ENCODE data around the gene TARP.

The TARP gene

GRCh38 chr7:38273286-38273995, at the start of gene TARP:
TARP (minus strand) TSS chr7:38273636.
- in situ Hi-C loops (cut with HindIII; ENCODE audit: low sequenced_read_pairs), result no loop called here

- in situ Hi-C loops (cut with HindIII; ENCODE audit: low sequenced_read_pairs), result no loop called here
These were observed 49.7 kb upstream of the TARP start for GRCh38 chr7:38323156-38323555.

- in situ Hi-C loops (cut with HindIII; ENCODE audit: low sequenced_read_pairs), result no loop called here
These were observed 49.0 kb upstream of the TARP start for GRCh38 chr7:38322461-38322860.

DNA sequence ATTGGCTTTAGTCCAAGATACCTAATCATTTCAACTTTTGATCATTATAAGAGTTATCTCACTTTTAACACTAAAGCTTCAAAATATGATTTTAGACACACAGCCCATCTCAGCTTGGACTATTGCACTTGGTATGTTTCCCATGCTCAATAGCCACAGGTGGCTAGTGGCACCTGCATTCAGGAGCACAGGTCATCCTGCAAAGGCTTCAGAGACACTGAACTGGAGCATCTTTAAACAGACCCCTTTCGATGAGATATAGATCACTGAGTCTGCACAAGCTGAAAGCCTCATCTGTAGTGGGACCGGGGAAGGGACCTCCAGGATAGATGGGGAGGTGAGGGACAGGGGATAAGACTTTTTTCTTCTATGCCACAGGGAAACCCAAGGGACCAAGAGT, 48.5 kb upstream of the TARP start:
- in situ Hi-C loops (cut with HindIII; ENCODE audit: low sequenced_read_pairs), result no loop called here

DNA sequence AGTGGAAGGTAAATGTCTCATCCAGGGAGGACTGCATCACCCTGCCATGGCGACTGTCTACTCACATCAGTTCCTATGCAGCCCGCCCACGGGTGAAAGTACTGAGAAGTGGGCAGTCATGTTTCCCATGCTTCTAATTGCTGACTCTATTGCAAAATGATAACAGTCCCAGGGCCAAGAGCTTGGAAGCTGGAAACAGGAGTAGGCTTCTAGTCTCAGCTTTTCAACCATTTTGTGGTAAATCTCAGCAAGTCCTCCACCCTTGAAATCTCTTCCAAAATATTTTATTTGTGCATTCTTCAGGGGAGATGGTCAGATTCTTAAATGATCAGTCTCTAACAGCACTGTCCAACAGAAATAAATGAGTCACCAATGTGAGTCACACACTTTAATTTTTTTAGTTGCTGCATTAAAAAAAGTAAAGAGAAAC, 48.1 kb upstream of the TARP start:
- in situ Hi-C loops (cut with HindIII; ENCODE audit: low sequenced_read_pairs), result no loop called here

DNA sequence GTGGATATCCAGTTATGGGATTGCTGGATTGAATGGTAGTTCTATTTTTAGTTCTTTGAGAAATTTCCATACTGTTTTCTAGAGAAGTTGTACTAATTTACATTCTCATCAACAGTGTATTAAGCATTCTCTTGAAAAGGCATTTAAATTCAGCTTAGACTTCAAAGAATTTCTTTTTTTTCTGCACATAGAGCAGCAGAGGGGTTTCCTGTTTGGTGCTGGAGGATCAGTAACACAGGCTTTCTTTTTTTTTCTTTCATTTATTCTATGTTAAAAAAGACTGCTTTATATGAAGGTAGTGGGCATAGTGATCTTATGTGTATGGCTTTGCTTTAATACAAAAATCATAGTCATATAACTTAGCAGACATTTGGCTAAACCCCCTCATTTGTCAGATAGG, 47.6 kb upstream of the TARP start:
- in situ Hi-C loops (cut with HindIII; ENCODE audit: low sequenced_read_pairs), result no loop called here

DNA sequence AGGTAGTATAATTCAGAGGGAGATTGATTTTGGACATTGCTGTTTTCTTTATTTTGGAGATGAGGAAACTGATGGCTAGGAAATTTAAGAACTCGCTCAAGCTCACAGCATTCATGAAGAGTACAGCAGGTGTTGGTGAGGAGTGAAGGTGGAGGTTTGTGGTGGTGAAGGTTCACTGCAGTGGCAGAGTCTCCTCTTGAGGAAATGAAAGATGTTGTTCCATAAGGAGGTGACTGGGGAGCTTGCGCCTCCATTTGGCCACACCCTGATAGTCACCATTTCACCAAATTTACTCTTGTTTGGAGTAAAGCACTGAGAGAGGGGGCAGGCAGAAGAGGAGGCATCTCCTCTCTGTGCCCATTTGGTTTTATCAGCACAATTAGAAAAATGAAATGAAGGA, 46.4 kb upstream of the TARP start:
- in situ Hi-C loops (cut with HindIII; ENCODE audit: low sequenced_read_pairs), result no loop called here

- in situ Hi-C loops (cut with HindIII; ENCODE audit: low sequenced_read_pairs), result no loop called here
These were observed 45.5 kb upstream of the TARP start for GRCh38 chr7:38318803-38319416.

GRCh38 chr7:38318241-38318640, 44.8 kb upstream of the TARP start:
- in situ Hi-C loops (cut with HindIII; ENCODE audit: low sequenced_read_pairs), result no loop called here

DNA sequence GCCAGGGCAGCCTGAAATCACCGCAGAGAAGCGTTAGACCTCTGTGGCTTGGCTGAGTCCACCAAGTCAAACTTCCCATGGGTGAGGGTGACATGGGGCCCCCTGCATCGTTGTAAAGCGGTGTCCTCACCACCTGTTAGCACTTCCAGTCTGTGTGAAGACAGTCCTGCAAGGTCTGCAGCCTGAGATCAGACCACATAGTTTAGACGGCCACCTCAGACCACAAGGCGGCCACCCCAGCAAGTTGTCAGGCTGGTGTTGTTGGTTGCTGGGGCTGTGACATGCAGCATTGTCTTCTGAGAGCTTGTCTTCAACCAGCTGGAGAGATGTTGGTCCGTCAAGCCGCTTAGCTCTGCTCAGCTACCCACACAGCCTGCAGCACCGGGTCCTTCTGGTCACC, 44.1 kb upstream of the TARP start:
- in situ Hi-C loops (cut with HindIII; ENCODE audit: low sequenced_read_pairs), result no loop called here

DNA sequence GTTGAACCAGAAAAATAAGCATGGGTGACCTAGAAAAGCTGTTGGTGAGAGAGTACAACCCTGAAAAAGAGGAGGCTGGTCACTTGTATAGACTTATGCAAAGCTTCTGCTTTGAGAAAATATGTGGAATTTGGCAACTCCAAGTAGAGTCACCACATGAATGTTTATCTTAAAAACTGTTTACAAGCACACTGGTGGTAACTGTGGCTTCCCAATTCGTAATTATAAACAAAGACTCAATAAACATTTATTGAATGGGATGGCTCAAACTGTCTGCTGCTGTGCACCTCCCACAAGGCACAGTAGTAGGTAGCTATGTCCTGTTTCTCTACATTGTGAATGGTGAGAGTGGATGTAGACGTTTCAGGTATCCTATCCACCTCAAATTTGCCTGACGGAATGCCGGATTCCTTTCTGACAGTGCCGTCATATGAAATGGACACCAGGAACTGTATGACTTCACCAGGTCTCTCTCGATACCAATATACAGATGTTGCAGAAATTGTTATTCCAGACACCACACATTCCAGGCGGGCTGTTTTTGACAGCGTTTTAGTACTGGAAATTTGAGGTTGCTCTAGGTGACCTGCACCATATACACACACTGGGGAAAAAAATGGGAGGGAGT, 43.4 kb upstream of the TARP start:
- in situ Hi-C loops (cut with HindIII; ENCODE audit: low sequenced_read_pairs), result no loop called here

DNA sequence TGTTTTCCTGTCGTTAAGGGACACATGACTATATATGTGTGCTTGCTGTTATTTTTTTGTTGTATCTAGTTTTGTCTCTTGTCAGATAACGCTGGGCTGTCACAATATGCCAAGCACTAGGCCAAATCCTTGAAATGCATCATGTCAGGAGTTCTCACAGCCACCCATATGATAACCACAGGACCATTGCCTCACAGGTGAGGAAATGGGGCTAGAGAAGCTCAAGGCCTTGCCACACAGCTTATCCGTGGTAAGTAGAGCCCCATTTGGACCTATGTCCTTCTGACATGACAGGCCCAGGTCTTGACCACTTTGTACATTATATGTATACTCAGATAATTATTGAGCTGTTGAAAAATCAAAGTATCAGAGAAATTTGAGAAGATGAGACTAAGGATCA, 42.0 kb upstream of the TARP start:
- in situ Hi-C loops (cut with HindIII; ENCODE audit: low sequenced_read_pairs), result no loop called here

- in situ Hi-C loops (cut with HindIII; ENCODE audit: low sequenced_read_pairs), result no loop called here
These were observed 39.4 kb upstream of the TARP start for GRCh38 chr7:38312821-38313220.

DNA sequence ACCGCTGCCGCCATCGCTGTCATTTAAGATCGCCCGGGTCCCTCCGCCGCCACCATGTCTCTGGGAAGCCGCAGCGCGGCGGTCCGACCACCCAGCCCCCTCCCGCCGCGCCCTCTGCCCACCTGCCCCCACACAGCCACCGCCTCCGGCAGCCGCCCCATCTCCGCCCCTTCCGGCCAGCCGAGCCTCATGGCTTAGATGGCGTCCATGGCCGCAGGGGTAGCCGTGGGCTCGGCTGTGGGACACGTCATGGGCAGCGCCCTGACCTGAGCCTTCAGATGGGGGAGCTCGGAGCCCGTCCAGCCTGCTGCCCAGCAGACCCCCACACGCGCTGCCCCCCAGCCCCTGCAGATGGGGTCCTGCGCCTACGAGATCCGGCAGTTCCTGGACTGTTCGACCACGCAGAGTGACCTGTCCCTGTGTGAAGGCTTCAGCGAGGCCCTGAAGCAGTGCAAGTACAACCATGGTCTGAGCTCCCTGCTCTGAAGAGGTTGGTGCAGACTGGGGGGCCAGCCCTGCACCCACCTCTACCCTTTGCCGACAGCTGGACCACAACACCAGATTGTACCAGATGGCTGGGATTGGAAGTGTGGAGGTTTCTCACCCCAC, 38.0 kb upstream of the TARP start:
- in situ Hi-C loops (cut with HindIII; ENCODE audit: low sequenced_read_pairs), result no loop called here

DNA sequence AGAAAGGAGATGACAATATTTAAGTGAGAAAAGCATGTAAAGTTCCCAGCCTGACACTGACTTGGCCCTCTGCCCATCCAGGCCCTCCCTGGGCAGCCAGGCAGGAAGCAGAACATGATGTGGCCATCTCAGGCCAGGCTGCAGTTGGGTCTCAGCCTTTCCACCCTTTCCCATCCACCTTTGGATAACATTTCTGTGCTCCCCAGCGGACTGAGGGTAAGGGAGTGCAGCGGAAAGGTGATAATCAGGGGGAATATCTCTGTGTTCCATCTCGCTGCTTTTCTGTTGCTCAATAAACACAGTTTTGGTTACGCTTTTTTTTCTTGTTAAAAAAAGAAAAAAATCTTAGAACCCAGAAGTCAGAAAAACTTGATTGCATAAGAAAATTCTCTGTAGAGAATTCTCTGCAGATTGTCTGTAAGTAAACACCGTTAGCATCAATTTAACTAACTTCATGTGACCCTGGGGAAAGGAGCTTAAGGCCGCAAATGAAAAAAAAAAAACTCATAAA, 37.2 kb upstream of the TARP start:
- in situ Hi-C loops (cut with HindIII; ENCODE audit: low sequenced_read_pairs), result no loop called here

GRCh38 chr7:38309555-38309954, 36.1 kb upstream of the TARP start:
- in situ Hi-C loops (cut with HindIII; ENCODE audit: low sequenced_read_pairs), result no loop called here

GRCh38 chr7:38308140-38308539, 34.7 kb upstream of the TARP start:
- in situ Hi-C loops (cut with HindIII; ENCODE audit: low sequenced_read_pairs), result no loop called here

DNA sequence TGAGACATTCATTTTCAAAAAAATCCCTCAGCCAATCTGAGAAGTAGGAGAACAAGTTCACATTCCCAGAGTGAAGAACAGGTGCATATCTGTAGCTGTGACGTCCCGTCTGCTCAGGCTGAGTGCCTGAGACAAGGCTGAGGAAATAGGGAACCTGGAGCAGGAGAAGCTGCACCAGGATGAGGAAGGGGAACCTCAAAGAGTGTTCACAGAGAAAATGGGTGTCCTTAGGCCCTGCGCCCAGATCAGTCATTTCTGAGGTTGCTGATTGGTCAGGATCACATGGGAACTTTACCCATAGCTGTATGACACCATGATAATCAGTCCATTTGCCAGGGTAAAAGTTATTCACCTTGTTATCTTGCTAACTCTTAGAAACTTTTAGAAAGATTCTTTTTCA, 34.2 kb upstream of the TARP start:
- in situ Hi-C loops (cut with HindIII; ENCODE audit: low sequenced_read_pairs), result no loop called here

DNA sequence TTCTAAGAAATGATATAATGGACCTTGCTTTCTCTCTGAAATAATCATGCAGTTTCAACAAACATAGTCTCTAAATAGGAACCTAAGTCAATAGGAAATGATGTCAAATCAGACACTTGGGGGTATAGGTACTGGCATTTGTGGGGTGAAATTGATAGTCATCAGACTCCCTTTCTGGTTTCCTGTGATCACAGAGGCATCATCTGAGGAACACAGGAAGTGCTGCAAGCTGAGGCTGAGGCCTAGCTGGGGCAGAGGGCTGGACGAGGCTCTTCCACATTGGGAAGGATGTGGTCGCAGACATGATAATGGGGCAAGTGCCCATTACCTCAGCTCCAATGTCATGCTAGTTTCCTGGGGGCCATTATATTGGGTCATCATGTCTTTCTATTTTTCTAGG, 33.5 kb upstream of the TARP start:
- in situ Hi-C loops (cut with HindIII; ENCODE audit: low sequenced_read_pairs), result no loop called here

DNA sequence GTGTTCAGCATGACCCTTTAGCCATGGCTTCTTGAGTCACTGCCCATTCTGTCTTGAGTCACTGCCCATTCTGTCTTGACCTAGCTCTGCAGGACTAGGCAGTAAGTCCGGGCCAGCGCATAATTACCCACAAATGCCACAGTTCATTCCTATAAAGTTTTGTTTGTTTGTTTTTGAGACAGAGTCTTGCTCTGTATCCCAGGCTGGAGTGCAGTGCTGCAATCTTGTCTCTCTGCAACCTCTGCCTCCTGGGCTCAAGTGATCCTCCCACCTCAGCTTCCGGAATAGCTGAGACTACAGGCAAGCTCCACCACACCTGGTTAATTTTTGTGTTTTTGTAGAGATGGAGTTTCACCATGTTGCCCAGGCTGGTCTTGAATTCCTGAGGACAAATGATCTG, 32.7 kb upstream of the TARP start:
- in situ Hi-C loops (cut with HindIII; ENCODE audit: low sequenced_read_pairs), result no loop called here

DNA sequence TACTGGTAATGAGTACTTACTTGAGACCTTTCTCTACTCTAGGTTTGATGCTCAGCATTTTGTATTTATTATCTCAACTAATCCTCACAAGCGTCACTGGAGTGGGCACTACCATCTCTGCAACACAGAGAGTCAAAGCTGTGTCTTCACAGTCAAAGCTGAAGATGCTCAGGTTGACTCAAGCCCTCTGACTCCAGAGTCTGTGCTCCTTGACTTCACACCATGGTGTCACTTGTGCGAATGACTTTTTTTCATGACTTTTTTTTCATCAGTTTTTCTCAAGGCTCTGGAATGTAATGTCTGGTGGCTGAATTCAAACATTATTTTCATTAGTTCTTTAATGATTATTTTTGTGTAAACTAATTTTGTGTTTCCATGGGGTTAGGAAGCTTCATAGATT, 30.4 kb upstream of the TARP start:
- in situ Hi-C loops (cut with HindIII; ENCODE audit: low sequenced_read_pairs), result no loop called here

- in situ Hi-C loops (cut with HindIII; ENCODE audit: low sequenced_read_pairs), result no loop called here
These were observed 26.7 kb upstream of the TARP start for GRCh38 chr7:38300175-38300574.

All from endothelial cell of hepatic sinusoid (primary cell).